LHCN-M2 (cell line): Measurements from ENCODE around the gene SSTR5. TPM values are rescaled to one million over a fixed set of nuclear protein-coding genes. Genes with fewer than 3 reads are reported as not detected.

Experiments
- DNase-seq: peaks from one replicate; pipeline ENCODE4 v3.0.0-alpha.2; 2012; ENCODE audit warnings: low read depth
- total RNA-seq: library from RNA; depleted of rRNA; stranded (reverse); fragments of >200 nt; gene quantifications from 2 replicates; pipeline ENCODE4 v1.2.3, GENCODE V29; 2014; rRNA removed

Gene SSTR5
- total RNA-seq, 1 experiment from 2014 or later, result 0.98 TPM

- no peak for DNase-seq
These were observed 49.8 kb downstream of the SSTR5 start for GRCh38 chr16:1122398-1122765.

GRCh38 chr16:1123525-1124230 lies 51.1 kb downstream of the SSTR5 start:
- no peak for DNase-seq

GRCh38 chr16:1124291-1124690 lies 51.7 kb downstream of the SSTR5 start:
- DNase-seq, result no peak

GRCh38 chr16:1124795-1125194 lies 52.2 kb downstream of the SSTR5 start:
- DNase-seq, result no peak

GRCh38 chr16:1125471-1125870 lies 52.9 kb downstream of the SSTR5 start:
- DNase-seq, result no peak

- DNase-seq, result no peak
These were observed 53.5 kb downstream of the SSTR5 start for GRCh38 chr16:1126044-1126443.

- DNase-seq, result no peak
These were observed 54.0 kb downstream of the SSTR5 start for GRCh38 chr16:1126586-1126985.

GRCh38 chr16:1127101-1127500 lies 54.6 kb downstream of the SSTR5 start:
- no peak for DNase-seq

GRCh38 chr16:1127971-1128715 lies 55.6 kb downstream of the SSTR5 start:
- DNase-seq, result no peak

- no peak for DNase-seq
These were observed 56.8 kb downstream of the SSTR5 start for GRCh38 chr16:1129106-1129960.

GRCh38 chr16:1130382-1130781 lies 57.8 kb downstream of the SSTR5 start:
- no peak for DNase-seq

Other genes with a start within 250 kb of the SSTR5 start
- gene LMF1, start 101.8 kb upstream of the SSTR5 start, total RNA-seq, result 21.1 and 29.9 TPM in 2 replicates
- 5.7 and 23.1 TPM in 2 replicates for gene SOX8, start 91.0 kb upstream of the SSTR5 start, total RNA-seq
- gene C1QTNF8, start 23.5 kb downstream of the SSTR5 start, total RNA-seq, result not detected in 2 replicates
- not detected in 2 replicates for gene CACNA1H, start 80.4 kb downstream of the SSTR5 start, total RNA-seq
- not detected in 2 replicates for gene TPSG1, start 152.5 kb downstream of the SSTR5 start, total RNA-seq
- not detected in 2 replicates for gene TPSB2, start 157.4 kb downstream of the SSTR5 start, total RNA-seq
- not detected in 2 replicates for gene TPSAB1, start 168.0 kb downstream of the SSTR5 start, total RNA-seq
- not detected in 2 replicates for gene TPSD1, start 183.3 kb downstream of the SSTR5 start, total RNA-seq
- 49.2 and 78.2 TPM in 2 replicates for gene UBE2I, start 236.9 kb downstream of the SSTR5 start, total RNA-seq